Measurements from ENCODE around the gene IGLL1.

- TF ChIP-seq, protein P1, sequence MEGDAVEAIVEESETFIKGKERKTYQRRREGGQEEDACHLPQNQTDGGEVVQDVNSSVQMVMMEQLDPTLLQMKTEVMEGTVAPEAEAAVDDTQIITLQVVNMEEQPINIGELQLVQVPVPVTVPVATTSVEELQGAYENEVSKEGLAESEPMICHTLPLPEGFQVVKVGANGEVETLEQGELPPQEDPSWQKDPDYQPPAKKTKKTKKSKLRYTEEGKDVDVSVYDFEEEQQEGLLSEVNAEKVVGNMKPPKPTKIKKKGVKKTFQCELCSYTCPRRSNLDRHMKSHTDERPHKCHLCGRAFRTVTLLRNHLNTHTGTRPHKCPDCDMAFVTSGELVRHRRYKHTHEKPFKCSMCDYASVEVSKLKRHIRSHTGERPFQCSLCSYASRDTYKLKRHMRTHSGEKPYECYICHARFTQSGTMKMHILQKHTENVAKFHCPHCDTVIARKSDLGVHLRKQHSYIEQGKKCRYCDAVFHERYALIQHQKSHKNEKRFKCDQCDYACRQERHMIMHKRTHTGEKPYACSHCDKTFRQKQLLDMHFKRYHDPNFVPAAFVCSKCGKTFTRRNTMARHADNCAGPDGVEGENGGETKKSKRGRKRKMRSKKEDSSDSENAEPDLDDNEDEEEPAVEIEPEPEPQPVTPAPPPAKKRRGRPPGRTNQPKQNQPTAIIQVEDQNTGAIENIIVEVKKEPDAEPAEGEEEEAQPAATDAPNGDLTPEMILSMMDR (IDR thresholded peaks at IDR 0.05): no peak
- no peak for TF ChIP-seq POLR2A (IDR thresholded peaks at IDR 0.05)
Observed at GRCh38 chr22:23566705-23567475, 13.2 kb downstream of the IGLL1 start.

Data from adrenal gland (tissue), 5 donors.